AG04450 (cell line): ENCODE results near the gene FBXL17. TPM values are rescaled to one million over a fixed set of nuclear protein-coding genes. Genes with fewer than 3 reads are reported as not detected.

Experiments
- CTCF ChIA-PET: fragments of 300-600, 350-600 bp; formaldehyde crosslinking; extraction: SDS; loops from one replicate; lab custom pipeline; 2022; ENCODE audit warnings: antibody characterized with exemption, inconsistent platforms; lab: Charles Lee
- POLR2A ChIA-PET: fragments of 350-600 bp; formaldehyde crosslinking; extraction: SDS; loops from one replicate; lab custom pipeline; 2021; ENCODE audit warnings: antibody characterized with exemption, inconsistent platforms; lab: Yijun Ruan, JAX
- DNase-seq: peaks from one replicate; pipeline ENCODE4 v3.0.0-alpha.2; 2011; ENCODE audit warnings: low read depth, low spot score
- H3K27ac ChIP-seq: one replicate; pipeline ENCODE4 v1.5.1; 2012; ENCODE audit warnings: low read depth, low read length, control low read depth
- H3K27me3 ChIP-seq: one replicate; pipeline ENCODE4 v1.6.0; 2012; ENCODE audit warnings: low read length; ENCODE audit not compliant: control insufficient read depth, insufficient read depth
- H3K4me3 ChIP-seq: 2 replicates; pipeline ENCODE4 v1.5.1; 2011; ENCODE audit warnings: mild to moderate bottlenecking, low read depth, low read length, control low read depth
- H3K9me3 ChIP-seq: 2 replicates; pipeline ENCODE4 v1.5.1; 2012; ENCODE audit warnings: low read length; ENCODE audit not compliant: control insufficient read depth, insufficient read depth
- CTCF ChIP-seq: IDR thresholded peaks from 2 replicates; pipeline ENCODE4 v1.5.1; 2011; ENCODE audit warnings: low read depth, low read length, control low read depth, inconsistent platforms
- polyA plus RNA-seq: library from polyadenylated mRNA; depleted of rRNA; stranded (reverse); fragments of >200 nt; gene quantifications from 2 replicates; pipeline ENCODE4 v1.2.3, GENCODE V29; 2011
- small RNA-seq: library from RNA; depleted of rRNA; stranded (forward); fragments of <200 nt; gene quantifications from one replicate; pipeline ENCODE3, GENCODE V24; 2012; ENCODE audit warnings: low read depth; ENCODE audit not compliant: insufficient read length

The FBXL17 gene
- polyA plus RNA-seq, 1 experiment, result 9.4 TPM

- Histone ChIP-seq H3K9me3 (no peaks in the 10 kb centered on the region), H3K27ac (no peak overlapping the region), H3K27me3 (no peaks in the 10 kb centered on the region), H3K4me3 (no peak overlapping the region)
- no peak for DNase-seq
- no peak for TF ChIP-seq CTCF
- POLR2A ChIA-PET, result no interaction called here
- CTCF ChIA-PET, result no interaction called here
These were observed 567.6 kb downstream of the FBXL17 start for GRCh38 chr5:107814183-107814827.

- no peak for TF ChIP-seq CTCF
- no peak for DNase-seq
- H3K4me3 ChIP-seq, result no peak overlapping the region
- ChIA-PET CTCF (no interaction called here), POLR2A (no interaction called here)
- peak overlapping the region; percentile 22 for H3K27ac ChIP-seq
- H3K27me3 ChIP-seq, result no peaks in the 10 kb centered on the region
- H3K9me3 ChIP-seq, result no peaks in the 10 kb centered on the region; the same call in 1 of the 2 replicates
These were observed 568.3 kb downstream of the FBXL17 start for GRCh38 chr5:107813559-107813958.

- TF ChIP-seq CTCF, result no peak
- no peaks in the 10 kb centered on the region for H3K27me3 ChIP-seq
- ChIA-PET POLR2A (no interaction called here), CTCF (no interaction called here)
- no peak overlapping the region for H3K4me3 ChIP-seq
- peak; percentile 66 for DNase-seq
- H3K9me3 ChIP-seq, result no peaks in the 10 kb centered on the region; the same call in 1 of the 2 replicates
- peak overlapping the region; percentile 88 for H3K27ac ChIP-seq
These were observed 569.2 kb downstream of the FBXL17 start for GRCh38 chr5:107812570-107813141.

- no peaks in the 10 kb centered on the region; the same call in 1 of the 2 replicates for H3K9me3 ChIP-seq
- POLR2A ChIA-PET, result no interaction called here
- no peak overlapping the region for H3K27ac ChIP-seq
- TF ChIP-seq CTCF, result no peak
- H3K4me3 ChIP-seq, result no peak overlapping the region
- no peaks in the 10 kb centered on the region for H3K27me3 ChIP-seq
- CTCF ChIA-PET, result no interaction called here
- DNase-seq, result no peak
These were observed 572.5 kb downstream of the FBXL17 start for GRCh38 chr5:107809201-107810034.

Small RNAs within 50 kb of the gene (small RNA-seq; reads per million reads assigned to genes)
- gene RN7SKP122, result not detected
